HFF-Myc (cell line): ENCODE results near the gene GTF2H2.
"Not testable (repeated sequence)": the region's sequence is repeated elsewhere in the genome, so short reads cannot be mapped to it uniquely, and the experiment has no call there.

Source experiments
- DNase-seq: peaks from one replicate; pipeline ENCODE4 v3.0.0-alpha.2; 2011; ENCODE audit warnings: low read depth; ENCODE audit errors: extremely low read depth
- H3K4me3 ChIP-seq: replicated peaks from 2 replicates; pipeline ENCODE4 v1.5.1; 2011; ENCODE audit warnings: low read depth, mild to moderate bottlenecking, control low read depth, low read length
- TF ChIP-seq, protein P1 (sequence below): IDR thresholded peaks from 2 replicates; pipeline ENCODE4 v1.5.1; 2012; ENCODE audit warnings: mild to moderate bottlenecking, low read depth, low read length, control low read depth; ENCODE audit errors: missing control alignments

GTF2H2 gene

GRCh38 chr5:71020643-71021042, 46.8 kb downstream of the GTF2H2 start:
- DNase-seq, H3K4me3 ChIP-seq: not testable (repeated sequence)

DNA sequence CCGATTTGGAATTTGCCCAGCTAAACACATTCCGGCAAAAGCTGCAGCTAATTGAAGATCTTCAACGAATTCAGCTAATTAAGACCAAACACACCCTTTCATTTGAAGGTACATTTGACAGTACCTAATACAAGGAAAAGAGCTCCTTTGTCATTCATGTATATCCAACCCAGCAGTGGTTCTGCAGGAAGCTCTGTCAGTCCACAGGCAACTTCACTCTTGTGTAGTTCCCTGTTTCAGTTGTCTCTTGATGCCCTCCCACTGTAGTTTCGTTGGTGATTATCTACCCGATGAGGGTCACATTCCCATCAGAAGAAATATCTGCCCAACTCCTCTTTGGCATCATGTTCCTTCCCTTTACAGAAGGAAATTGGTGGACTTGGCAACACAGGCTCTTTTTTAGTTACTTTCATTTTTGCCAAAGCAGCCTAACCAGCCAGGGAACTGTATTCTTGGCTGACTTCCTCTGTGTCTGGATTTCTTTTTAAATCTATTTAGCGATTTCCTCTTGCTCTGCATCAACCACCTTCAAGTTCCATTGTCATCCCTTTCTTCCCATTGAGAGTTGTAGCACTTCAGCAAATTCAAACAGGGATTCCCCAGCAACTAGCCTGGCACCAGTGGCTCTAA, 49.0 kb downstream of the GTF2H2 start:
- not testable (repeated sequence) for H3K4me3 ChIP-seq, DNase-seq

DNA sequence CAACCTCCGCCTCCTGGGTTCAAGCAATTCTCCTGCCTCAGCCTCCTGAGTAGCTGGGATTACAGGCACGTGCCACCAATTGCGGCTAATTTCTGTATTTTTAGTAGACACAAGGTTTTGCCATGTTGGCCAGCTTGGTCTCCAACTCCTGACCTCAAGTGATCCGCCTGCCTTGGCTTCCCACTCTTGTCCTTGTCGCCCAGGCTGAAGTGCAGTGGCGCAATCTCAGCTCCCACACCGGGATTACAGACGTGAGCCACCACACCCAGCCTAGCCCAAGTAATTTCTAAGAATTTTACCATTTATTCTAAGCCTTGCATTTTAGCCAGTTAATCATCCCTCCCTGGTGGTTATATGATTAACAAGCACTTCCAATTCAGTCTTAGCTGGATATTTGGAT, 53.3 kb downstream of the GTF2H2 start:
- H3K4me3 ChIP-seq: no peak overlapping the region
- DNase-seq: no peak
- TF ChIP-seq, protein P1, sequence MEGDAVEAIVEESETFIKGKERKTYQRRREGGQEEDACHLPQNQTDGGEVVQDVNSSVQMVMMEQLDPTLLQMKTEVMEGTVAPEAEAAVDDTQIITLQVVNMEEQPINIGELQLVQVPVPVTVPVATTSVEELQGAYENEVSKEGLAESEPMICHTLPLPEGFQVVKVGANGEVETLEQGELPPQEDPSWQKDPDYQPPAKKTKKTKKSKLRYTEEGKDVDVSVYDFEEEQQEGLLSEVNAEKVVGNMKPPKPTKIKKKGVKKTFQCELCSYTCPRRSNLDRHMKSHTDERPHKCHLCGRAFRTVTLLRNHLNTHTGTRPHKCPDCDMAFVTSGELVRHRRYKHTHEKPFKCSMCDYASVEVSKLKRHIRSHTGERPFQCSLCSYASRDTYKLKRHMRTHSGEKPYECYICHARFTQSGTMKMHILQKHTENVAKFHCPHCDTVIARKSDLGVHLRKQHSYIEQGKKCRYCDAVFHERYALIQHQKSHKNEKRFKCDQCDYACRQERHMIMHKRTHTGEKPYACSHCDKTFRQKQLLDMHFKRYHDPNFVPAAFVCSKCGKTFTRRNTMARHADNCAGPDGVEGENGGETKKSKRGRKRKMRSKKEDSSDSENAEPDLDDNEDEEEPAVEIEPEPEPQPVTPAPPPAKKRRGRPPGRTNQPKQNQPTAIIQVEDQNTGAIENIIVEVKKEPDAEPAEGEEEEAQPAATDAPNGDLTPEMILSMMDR: no peak

DNA sequence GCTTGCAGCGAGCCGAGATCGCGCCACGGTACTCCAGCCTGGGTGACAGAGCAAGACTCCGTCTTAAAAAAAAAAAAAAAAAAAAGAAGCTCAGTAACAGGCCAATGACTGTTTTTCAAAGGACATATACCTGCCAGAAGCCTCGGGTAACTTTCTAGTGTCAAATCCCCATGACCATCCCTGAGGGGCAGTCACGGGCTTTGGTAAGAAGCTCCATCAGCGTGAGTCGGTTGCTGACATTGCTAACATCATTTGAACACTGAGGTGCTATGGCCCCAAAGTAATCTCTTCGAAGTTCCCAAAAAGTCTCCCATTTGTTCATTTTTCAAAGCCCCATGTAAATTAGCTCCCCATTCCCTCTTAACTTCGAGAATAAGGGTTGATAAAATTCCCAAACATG, 53.9 kb downstream of the GTF2H2 start:
- no peak overlapping the region for H3K4me3 ChIP-seq
- DNase-seq: no peak
- TF ChIP-seq, protein P1: no peak

DNA sequence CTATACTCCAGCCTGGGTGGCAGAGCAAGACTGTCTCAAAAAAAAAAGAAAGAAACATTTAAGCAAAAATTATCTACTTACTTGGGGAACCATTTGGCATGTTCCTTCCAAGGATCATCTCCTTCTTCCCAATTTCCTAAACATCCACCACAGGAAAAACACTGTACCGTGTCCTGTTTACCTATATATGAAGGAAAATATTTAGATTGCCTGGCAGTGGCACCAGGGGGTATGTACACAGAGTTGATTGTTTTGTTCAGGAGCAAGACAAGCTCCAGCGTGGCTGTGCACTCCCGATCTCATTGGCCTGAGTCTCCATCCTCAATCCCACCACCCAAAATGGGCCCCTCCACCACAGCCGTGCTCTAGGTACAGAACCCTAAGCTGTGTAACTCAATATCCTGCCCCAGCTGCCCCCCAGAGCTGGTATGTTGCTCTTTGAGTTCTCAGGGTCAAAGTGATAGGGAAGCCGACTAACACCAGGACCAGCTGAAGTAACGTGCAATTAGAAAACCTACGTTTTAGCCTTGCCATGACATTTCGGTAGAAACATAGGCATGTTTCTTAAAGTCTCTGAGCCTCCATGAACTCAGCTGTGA, 56.2 kb downstream of the GTF2H2 start:
- DNase-seq: no peak
- H3K4me3 ChIP-seq: no peak overlapping the region
- TF ChIP-seq, protein P1: no peak

- not testable (repeated sequence) for DNase-seq, H3K4me3 ChIP-seq
These were observed 60.5 kb downstream of the GTF2H2 start for GRCh38 chr5:71006983-71007382.
